PC-3 (cell line): ENCODE measurements around the gene EXD3. TPM values are rescaled to one million over a fixed set of nuclear protein-coding genes. Genes with fewer than 3 reads are reported as not detected.

ENCODE experiments used
- ATAC-seq: fragments of 200-7000 bp; cut with Tn5 transposase; 2 replicates; pipeline ENCODE4 v1.9.1; 2020; ENCODE audit warnings: mild to moderate bottlenecking, moderate library complexity
- Bru-seq: library from RNA; stranded (reverse); fragments of 400-500 nt; gene quantifications from one replicate; lab custom pipeline; 2021; lab: Mats Ljungman, UMichigan
- BruChase-seq, 2 experiments: library from RNA; stranded (reverse); fragments of 400-500 nt; gene quantifications; one replicate each; lab custom pipeline; 2021; lab: Mats Ljungman, UMichigan
- BruUV-seq: library from RNA; stranded (reverse); fragments of 400-500 nt; replicated peaks from 2 replicates; lab custom pipeline; 2021; lab: Mats Ljungman, UMichigan
- CTCF ChIA-PET: fragments of 300-600 bp; sonication (Branson Sonifier 250); formaldehyde crosslinking; loops from one replicate; lab custom pipeline; 2022; ENCODE audit warnings: antibody characterized with exemption; lab: Charles Lee
- POLR2A ChIA-PET: fragments of 300-600 bp; sonication (Branson Sonifier 250); formaldehyde crosslinking; loops from one replicate; lab custom pipeline; 2022; ENCODE audit warnings: antibody characterized with exemption; ENCODE audit not compliant: unreplicated experiment; lab: Charles Lee
- DNase-seq: peaks from one replicate; pipeline ENCODE4 v3.0.0-alpha.2; 2015
- H2AFZ ChIP-seq: fragments of 300-600 bp; sonication (generic); 2 replicates; pipeline ENCODE4 v1.6.0; 2016; ENCODE audit warnings: antibody characterized with exemption, low read length
- H3F3A ChIP-seq: fragments of 300-600 bp; sonication (generic); one replicate; pipeline ENCODE4 v1.6.0; 2017; ENCODE audit warnings: antibody characterized with exemption, low read length, control low read depth, mild to moderate bottlenecking; ENCODE audit not compliant: unreplicated experiment
- H3K27ac ChIP-seq: fragments of 300-600 bp; sonication (generic); 2 replicates; pipeline ENCODE4 v1.5.1; 2016; ENCODE audit warnings: mild to moderate bottlenecking, low read length
- H3K27me3 ChIP-seq: fragments of 300-600 bp; sonication (generic); 2 replicates; pipeline ENCODE4 v1.6.1; 2016; ENCODE audit warnings: low read length, mixed read lengths
- H3K36me3 ChIP-seq: fragments of 300-600 bp; sonication (generic); 2 replicates; pipeline ENCODE4 v1.6.1; 2016; ENCODE audit warnings: low read depth, mixed run types, low read length, mixed read lengths
- H3K4me1 ChIP-seq: fragments of 300-600 bp; sonication (generic); 2 replicates; pipeline ENCODE4 v1.5.1; 2016; ENCODE audit warnings: low read length; ENCODE audit not compliant: insufficient read depth
- H3K4me2 ChIP-seq: fragments of 300-600 bp; sonication (generic); 2 replicates; pipeline ENCODE4 v1.6.0; 2016; ENCODE audit warnings: low read length
- H3K4me3 ChIP-seq: fragments of 300-600 bp; sonication (generic); 2 replicates; pipeline ENCODE4 v1.5.1; 2016; ENCODE audit warnings: mild to moderate bottlenecking, low read length, mixed read lengths
- H3K79me2 ChIP-seq: fragments of 300-600 bp; sonication (generic); 2 replicates; pipeline ENCODE4 v1.6.1; 2017; ENCODE audit warnings: low read length, mixed read lengths
- H3K9ac ChIP-seq: fragments of 300-600 bp; sonication (generic); 2 replicates; pipeline ENCODE4 v1.6.0; 2016; ENCODE audit warnings: mild to moderate bottlenecking, low read length
- H3K9me2 ChIP-seq: fragments of 300-600 bp; sonication (generic); replicated peaks from 2 replicates; pipeline ENCODE4 v1.6.1; 2016; ENCODE audit warnings: mixed run types, low read length, mixed read lengths
- H3K9me3 ChIP-seq: fragments of 300-600 bp; sonication (generic); 2 replicates; pipeline ENCODE4 v1.6.1; 2016; ENCODE audit warnings: low read length, mixed read lengths
- H4K20me1 ChIP-seq: fragments of 300-600 bp; sonication (generic); 2 replicates; pipeline ENCODE4 v1.6.1; 2016; ENCODE audit warnings: low read length, mixed read lengths
- CTCF ChIP-seq: fragments of 300-600 bp; sonication (generic); conservative IDR thresholded peaks from 2 replicates; pipeline ENCODE4 v1.5.1; 2017; ENCODE audit warnings: antibody characterized with exemption, low read depth, mild to moderate bottlenecking, low read length
- EZH2 ChIP-seq: fragments of 300-600 bp; sonication (generic); IDR thresholded peaks from one replicate; pipeline ENCODE4 v1.6.1; 2017; ENCODE audit warnings: antibody characterized with exemption, mild to moderate bottlenecking, low read length; ENCODE audit not compliant: unreplicated experiment
- EZH2phosphoT487 ChIP-seq: fragments of 300-600 bp; sonication (generic); IDR thresholded peaks from 2 replicates; pipeline ENCODE4 v1.6.1; 2018; ENCODE audit warnings: mild to moderate bottlenecking, antibody characterized with exemption, low read length, borderline replicate concordance
- intact Hi-C: fragments of 100-400 bp; cut with micrococcal nuclease; formaldehyde crosslinking; loops from 2 replicates; pipeline ENCODE4 v1.9.0; 2023
- long read RNA-seq: library from polyadenylated mRNA; unstranded; transcript quantifications from one replicate; pipeline ENCODE4 v2.0.0, GENCODE V29; 2021; ENCODE audit not compliant: unreplicated experiment
- total RNA-seq: library from RNA; depleted of rRNA; stranded (reverse); fragments of >200 nt; gene quantifications from 2 replicates; pipeline ENCODE4 v1.2.3, GENCODE V29; 2014; rRNA removed

Gene EXD3
- total RNA-seq, result 1.9 and 3.1 TPM in 2 replicates
- percentile 42 among the genes with signal in this experiment for Bru-seq, nascent RNA
- percentile 47 among the genes with signal in this experiment for BruChase-seq, experiment 1, labeled RNA remaining after a 6-hour chase
- BruChase-seq, experiment 2, labeled RNA remaining after a 2-hour chase, result percentile 49 among the genes with signal in this experiment
- long read RNA-seq, partial matches to known transcripts, result 8 of 33 reads
- long read RNA-seq, other reads (novel, unspliced or antisense), result 21 of 33 reads

- peak within 1 kb of the TSS; percentile 79 for H3K9ac ChIP-seq
- BruUV-seq, result no TSS peak
- peak within 1 kb of the TSS; percentile 37; the same call in 1 of the 2 replicates for H3K27ac ChIP-seq
- H3F3A ChIP-seq, result no peaks in the 10 kb centered on the region
- no peaks in the 10 kb centered on the region for H3K36me3 ChIP-seq
- no peaks in the 10 kb centered on the region for H4K20me1 ChIP-seq
- TF ChIP-seq CTCF, result peak; percentile 42; the same call in 1 of the 2 replicates
- no peak for TF ChIP-seq EZH2
- TF ChIP-seq EZH2phosphoT487, result no peak
- ATAC-seq, result peak; percentile 88
- H3K9me2 ChIP-seq, result no peaks in the 10 kb centered on the region
- DNase-seq, result peak; percentile 91
- H3K79me2 ChIP-seq, result peaks cover 24% of the 10 kb centered on the region
- no peaks in the 10 kb centered on the region for H3K9me3 ChIP-seq
- H3K4me3 ChIP-seq, result peak within 1 kb of the TSS; percentile 91
- peak within 1 kb of the TSS; percentile 86 for H2AFZ ChIP-seq
- CTCF ChIA-PET, result interaction anchor here (0.6 to 1.0 kb wide), 4 partner anchors 24 to 129 kb away, joined by 3 to 4 read pairs (median 3); no protein-coding TSS in a partner anchor
- POLR2A ChIA-PET, result interaction anchor here (0.5 to 0.6 kb wide), 2 partner anchors 18 to 32 kb away, joined by 3 read pairs; no protein-coding TSS in a partner anchor
- 0 out of 2 replicates have a peak, but pooled peaks cover 11% of the 10 kb centered on the region for H3K4me1 ChIP-seq
- intact Hi-C loops, result no loop called here
- H3K4me2 ChIP-seq, result peak within 1 kb of the TSS; percentile 92
- no peaks in the 10 kb centered on the region for H3K27me3 ChIP-seq
These were observed at the start of gene EXD3, which contains the start of gene NOXA1 for GRCh38 chr9:137422604-137423513. TSS of gene EXD3 (minus strand) at chr9:137423162. CDS start at chr9:137395357, 27,805 bp downstream. TSS of gene NOXA1 (plus strand) at chr9:137423393. CDS start at chr9:137423530, 137 bp downstream.

GRCh38 chr9:137470785-137471184 lies 47.8 kb upstream of the EXD3 start:
- Histone ChIP-seq H3K4me3 (no peak overlapping the region), H3K4me2 (no peak overlapping the region), H3K9me3 (no peaks in the 10 kb centered on the region), H3K4me1 (no peaks in the 10 kb centered on the region), H3K9me2 (no peaks in the 10 kb centered on the region), H3K79me2 (no peaks in the 10 kb centered on the region), H3K27me3 (no peaks in the 10 kb centered on the region), H3K27ac (no peak overlapping the region), H3K36me3 (no peaks in the 10 kb centered on the region), H3F3A (no peaks in the 10 kb centered on the region), H4K20me1 (no peaks in the 10 kb centered on the region), H3K9ac (no peak overlapping the region), H2AFZ (no peak overlapping the region)
- intact Hi-C loops, result no loop called here
- DNase-seq (no peak), ATAC-seq (no peak)
- BruUV-seq, result no TSS peak
- ChIA-PET CTCF (no interaction called here), POLR2A (interaction anchor here (0.5 kb wide), 1 partner anchor 38 kb away, joined by 5 read pairs; no protein-coding TSS in a partner anchor)
- TF ChIP-seq EZH2phosphoT487 (no peak), EZH2 (no peak), CTCF (no peak)
